Measurements from ENCODE around the gene HNRNPA0. TPM values are rescaled to one million over a fixed set of nuclear protein-coding genes. Genes with fewer than 3 reads are reported as not detected.

Gene HNRNPA0
- total RNA-seq, 1 experiment from 2014 or later = 10.2 TPM

GRCh38 chr5:137727623-137728022 is 26.5 kb downstream of the HNRNPA0 start:
- DNase-seq (ENCODE audit: low spot score) = no peak

- DNase-seq (ENCODE audit: low spot score) = no peak
Measured at GRCh38 chr5:137724251-137724650, 29.9 kb downstream of the HNRNPA0 start.

GRCh38 chr5:137718611-137719010 is 35.6 kb downstream of the HNRNPA0 start:
- no peak for DNase-seq (ENCODE audit: low spot score)

- no peak for DNase-seq (ENCODE audit: low spot score)
Measured at GRCh38 chr5:137716337-137716736, 37.8 kb downstream of the HNRNPA0 start.

- DNase-seq (ENCODE audit: low spot score) = no peak
Measured at GRCh38 chr5:137715456-137715855, 38.7 kb downstream of the HNRNPA0 start.

GRCh38 chr5:137714946-137715345 is 39.2 kb downstream of the HNRNPA0 start:
- no peak for DNase-seq (ENCODE audit: low spot score)

GRCh38 chr5:137714494-137714893 is 39.7 kb downstream of the HNRNPA0 start:
- DNase-seq (ENCODE audit: low spot score) = no peak

- no peak for DNase-seq (ENCODE audit: low spot score)
Measured at GRCh38 chr5:137712139-137712667, 42.0 kb downstream of the HNRNPA0 start.

- no peak for DNase-seq (ENCODE audit: low spot score)
Measured at GRCh38 chr5:137710086-137710485, 44.1 kb downstream of the HNRNPA0 start.

- DNase-seq (ENCODE audit: low spot score) = no peak
Measured at GRCh38 chr5:137708796-137709559, 45.2 kb downstream of the HNRNPA0 start.

- DNase-seq (ENCODE audit: low spot score) = no peak
Measured at GRCh38 chr5:137708062-137708461, 46.1 kb downstream of the HNRNPA0 start.

GRCh38 chr5:137706841-137707240 is 47.3 kb downstream of the HNRNPA0 start:
- DNase-seq (ENCODE audit: low spot score) = peak; percentile 4

- DNase-seq (ENCODE audit: low spot score) = no peak
Measured at GRCh38 chr5:137705106-137705505, 49.1 kb downstream of the HNRNPA0 start.

- DNase-seq (ENCODE audit: low spot score) = no peak
Measured at GRCh38 chr5:137703565-137703964, 50.6 kb downstream of the HNRNPA0 start.

- no peak for DNase-seq (ENCODE audit: low spot score)
Measured at GRCh38 chr5:137700282-137700680, 53.9 kb downstream of the HNRNPA0 start.

GRCh38 chr5:137699336-137700281 is 54.6 kb downstream of the HNRNPA0 start:
- DNase-seq (ENCODE audit: low spot score) = no peak

- DNase-seq (ENCODE audit: low spot score) = no peak
Measured at GRCh38 chr5:137696481-137696880, 57.7 kb downstream of the HNRNPA0 start.

GRCh38 chr5:137695651-137696428 is 58.3 kb downstream of the HNRNPA0 start:
- DNase-seq (ENCODE audit: low spot score) = no peak
